ENCODE results near the gene KMT2D.

Gene KMT2D

DNA sequence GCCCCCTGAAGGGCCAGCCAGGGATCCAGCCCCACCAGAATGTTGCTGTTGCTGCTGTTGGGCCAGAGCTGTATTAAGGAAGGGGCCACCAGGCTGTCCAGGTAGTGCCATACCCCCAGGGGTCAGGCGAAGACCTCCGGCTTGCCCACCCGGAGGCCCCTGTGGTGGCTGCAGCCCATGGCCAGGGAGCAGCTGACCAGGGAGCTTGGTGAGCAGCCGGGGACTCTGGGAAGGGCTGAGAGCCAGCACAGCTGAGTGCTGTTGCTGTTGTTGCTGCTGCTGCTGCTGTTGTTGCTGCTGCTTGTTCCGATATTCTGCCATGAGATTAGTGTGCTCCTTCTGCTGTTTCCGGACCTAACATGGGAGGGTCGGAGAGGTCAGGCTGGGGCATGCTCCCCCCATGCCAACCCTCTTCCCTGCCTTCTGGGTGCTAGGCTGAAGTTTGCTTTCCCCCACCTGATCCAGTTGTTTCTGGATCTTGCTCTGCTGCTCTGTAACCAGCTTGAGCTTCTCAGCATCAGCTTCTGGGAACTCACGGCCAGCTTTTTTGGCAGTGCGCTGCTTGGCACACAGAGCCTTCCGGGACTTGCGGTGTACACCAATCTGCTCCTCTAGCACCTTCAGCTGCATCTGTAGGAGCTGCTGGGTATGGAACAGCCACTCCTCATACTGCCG, 26.8 kb downstream of the KMT2D start:
- no peak for DNase-seq

- DNase-seq, result no peak
Observed at GRCh38 chr12:49032679-49033447, 27.7 kb downstream of the KMT2D start.

DNA sequence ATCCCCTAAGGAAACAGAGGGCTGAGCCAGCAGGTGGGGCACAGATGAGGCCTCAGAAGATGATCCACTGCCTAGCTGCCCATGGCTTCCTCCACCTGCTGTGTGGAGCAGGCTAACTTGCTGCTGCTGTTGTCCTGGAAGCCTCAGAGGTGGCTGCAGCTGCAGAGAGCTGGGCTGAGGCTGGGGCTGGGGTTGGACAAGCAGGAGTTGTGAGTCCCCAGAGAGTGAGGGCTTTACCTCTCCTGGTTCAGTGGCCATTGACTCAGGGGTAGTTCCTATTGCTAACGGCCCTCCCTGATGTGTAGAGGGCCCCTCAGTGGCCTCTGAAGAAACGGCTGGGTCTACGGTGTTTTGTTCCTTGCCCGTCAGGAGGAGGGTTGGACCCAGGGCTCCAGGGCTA, 28.3 kb downstream of the KMT2D start:
- no peak for DNase-seq

GRCh38 chr12:49031573-49032161, 28.9 kb downstream of the KMT2D start:
- DNase-seq, result no peak

DNA sequence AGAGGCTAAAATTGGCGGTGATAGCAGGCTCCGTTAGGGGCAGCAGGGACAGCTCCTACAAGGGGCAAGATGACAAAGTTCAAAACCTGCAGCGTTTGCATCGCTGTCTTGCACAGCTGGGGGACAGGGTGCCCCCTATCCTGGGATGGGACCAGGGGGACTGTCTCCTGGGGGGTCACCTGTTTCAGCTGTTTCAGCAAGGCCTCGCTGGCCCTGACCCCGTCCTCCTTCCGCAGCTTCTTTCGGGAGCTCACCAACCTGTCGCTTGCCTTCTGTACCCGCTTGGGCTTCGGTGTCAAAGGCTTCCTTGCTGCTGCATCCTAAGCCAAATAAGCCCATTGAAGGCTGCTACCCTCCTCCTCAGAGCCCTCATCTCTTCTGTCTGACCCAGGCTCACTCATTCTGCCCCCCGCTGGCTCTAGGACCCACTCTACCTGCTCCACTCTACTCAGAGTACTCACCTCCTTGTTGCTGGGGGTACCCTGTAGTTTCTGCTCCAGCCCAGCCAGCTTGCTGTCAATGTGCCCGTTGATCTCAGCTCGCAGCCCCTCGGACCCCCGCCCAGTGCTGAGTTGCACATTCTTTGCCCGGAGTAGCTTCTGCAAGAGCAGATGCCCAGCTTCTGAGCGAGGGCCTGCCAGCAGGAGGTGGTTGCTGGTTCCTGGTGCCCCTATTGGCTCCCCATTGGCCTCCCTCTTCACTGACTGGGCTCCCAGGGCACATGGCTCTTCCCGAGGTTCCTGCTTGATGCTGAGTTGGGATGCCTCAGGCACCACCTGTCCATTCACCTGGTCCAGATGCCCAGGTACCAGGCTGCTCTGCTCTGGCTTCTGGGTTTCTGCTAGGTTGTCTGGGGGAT, 29.7 kb downstream of the KMT2D start:
- DNase-seq, result no peak

DNA sequence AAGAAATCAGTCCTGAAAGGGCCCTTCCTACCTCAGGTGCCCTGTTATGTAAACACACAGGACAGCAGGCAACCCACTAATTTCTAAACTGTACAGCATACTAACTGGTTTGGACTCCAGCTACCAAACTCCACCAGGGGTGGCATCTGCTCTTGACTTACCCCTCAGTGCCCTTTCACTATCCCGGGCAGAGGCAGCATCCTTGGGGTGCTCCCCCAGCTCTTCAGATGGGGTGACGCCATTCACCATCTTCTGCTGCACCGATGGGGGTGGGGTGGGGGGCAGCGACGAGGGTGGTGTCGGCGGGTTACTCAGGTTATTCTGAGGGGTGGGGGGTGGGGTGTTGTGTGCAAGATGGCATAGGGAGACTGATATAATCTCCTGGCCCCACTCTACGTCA, 30.5 kb downstream of the KMT2D start:
- DNase-seq, result no peak

GRCh38 chr12:49028666-49029275, 31.8 kb downstream of the KMT2D start:
- DNase-seq, result no peak

GRCh38 chr12:49027846-49028555, 32.6 kb downstream of the KMT2D start:
- DNase-seq, result no peak

DNA sequence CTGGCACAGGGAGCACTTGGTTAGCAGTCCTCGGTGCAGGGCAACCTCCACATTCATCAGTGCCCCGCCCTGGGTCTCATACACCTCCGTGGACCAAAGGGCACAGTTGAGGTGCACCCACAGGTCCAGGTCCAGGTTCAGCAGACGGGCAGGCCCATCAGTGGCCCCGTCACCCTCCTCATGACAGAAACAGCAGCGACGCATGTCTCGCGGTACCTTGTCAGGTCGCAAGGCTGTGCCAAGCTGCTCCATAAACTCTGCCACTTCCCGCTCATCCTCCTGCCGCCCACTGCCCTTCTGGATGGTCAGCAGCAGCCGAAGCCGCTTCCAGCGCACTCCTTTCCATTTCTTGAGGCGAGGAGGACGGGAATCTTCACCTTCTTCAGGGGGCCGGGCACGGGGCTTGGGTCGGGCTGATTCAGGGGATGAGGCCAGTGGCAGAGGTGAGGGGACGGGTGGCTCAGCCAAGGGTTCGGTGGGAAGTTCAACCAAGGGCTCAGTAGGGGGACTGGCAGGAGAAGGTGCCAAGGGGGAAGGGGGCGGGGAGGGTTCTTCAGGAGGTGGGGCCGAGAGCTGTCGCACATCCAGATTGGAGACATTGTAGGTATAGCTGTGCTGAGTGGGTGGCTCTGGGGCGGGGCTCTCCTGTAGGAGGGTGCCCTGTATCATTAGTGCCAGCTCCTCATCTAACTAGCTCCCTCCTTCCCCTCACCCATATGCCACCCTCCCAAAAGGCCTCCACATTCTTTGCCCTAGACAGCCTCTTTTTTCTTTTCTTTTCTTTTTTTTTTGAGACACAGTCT, 33.7 kb downstream of the KMT2D start:
- no peak for DNase-seq

- no peak for DNase-seq
Observed at GRCh38 chr12:49026101-49026500, 34.5 kb downstream of the KMT2D start.

GRCh38 chr12:49025463-49025862, 35.1 kb downstream of the KMT2D start:
- no peak for DNase-seq

DNA sequence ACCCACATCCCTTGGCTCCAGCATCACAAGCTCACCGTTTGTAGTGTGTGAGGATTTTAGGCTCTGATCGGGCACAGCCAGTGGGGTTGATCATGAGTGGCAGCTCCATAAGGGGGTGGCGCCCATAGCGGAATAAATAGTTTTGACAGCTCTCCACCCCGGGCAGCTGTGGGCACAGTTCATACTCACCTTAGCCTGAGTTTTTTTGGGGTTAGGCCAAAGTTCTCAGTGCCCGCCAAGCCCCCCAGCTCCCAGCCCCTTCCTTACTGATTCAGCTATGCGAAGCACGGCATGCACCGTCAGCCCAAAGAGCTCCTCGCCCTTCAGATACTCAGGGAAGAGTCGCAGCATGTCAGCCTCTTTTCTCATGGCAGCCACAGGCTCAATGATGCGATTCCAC, 36.1 kb downstream of the KMT2D start:
- no peak for DNase-seq

DNA sequence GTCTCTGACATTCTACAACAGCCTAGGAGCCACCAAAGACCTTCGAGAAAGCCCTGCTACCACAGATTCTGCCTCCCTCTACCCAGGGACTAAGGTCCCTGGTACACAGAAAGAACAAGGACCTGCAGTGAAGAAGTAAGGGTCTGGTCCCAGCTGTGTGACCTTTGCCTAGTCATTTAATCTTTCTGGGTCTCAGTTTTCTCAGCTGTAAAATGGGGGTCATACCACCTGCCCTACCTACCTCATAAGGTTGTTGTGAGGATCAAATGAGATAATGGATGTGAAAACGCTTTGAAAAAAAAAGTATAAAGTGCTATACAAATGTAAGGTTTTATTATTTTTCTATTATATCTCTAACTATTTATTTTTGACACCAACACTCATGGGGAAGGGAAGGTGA, 36.8 kb downstream of the KMT2D start:
- DNase-seq, result no peak

DNA sequence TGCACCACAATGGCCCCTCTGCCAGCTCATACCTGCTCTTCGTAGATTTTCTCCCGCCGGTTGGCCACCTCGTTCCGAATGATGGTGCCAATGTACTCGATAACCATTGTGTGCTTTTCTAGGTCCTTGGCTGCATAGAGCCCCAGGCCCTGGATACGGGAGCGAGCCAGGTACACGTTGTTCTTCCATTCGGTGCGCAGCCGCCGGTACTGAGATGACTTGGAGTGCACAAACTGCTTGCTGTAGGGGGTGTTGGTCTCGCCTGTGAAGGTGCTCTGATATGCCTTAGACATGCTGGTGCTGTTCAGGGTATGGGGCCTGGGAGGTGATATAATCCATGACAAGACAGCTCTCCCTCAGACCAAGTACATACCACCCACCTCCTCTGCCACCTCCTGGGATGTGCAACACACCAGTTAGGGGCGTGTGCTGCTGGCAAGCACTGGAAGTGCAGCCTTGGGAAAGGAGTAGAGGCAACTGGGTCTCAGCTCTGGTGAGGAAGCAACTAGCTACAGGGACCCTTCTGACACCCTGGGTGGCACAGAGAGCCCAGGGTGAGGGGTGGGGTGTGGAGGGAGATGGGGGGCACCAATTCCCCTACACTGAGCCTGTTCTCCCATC, 37.9 kb downstream of the KMT2D start:
- no peak for DNase-seq

DNA sequence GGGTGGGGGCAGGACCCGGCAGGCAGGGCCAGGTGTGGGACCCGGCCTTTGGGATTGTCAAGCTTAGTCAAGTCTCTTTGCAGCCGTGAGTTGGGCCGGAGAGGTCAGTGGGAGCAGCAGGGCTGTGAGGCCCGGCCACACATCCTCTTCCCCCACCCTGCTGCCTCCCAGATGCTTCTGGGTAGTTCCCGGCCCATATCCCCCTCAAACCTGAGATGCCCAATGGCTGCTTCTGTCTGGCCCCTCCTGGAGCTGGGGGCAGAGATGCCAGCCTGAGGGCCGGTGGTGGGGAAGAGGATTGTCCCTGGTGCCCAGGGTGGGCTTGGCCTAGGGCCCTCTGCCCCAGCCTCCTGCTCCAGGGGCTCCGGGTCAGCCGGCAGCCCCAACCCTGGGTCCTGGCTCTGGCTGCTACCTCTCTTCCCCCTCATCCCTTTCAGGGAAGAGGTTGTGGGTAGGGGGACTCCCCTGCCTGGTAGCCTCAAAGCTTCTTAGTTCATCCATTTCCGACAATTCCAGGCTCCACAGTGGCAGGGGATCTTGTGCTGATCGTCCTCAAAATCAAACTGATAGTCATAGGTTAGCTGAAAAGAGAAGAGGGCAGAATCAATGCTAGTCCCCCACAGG, 39.2 kb downstream of the KMT2D start:
- DNase-seq, result no peak

DNA sequence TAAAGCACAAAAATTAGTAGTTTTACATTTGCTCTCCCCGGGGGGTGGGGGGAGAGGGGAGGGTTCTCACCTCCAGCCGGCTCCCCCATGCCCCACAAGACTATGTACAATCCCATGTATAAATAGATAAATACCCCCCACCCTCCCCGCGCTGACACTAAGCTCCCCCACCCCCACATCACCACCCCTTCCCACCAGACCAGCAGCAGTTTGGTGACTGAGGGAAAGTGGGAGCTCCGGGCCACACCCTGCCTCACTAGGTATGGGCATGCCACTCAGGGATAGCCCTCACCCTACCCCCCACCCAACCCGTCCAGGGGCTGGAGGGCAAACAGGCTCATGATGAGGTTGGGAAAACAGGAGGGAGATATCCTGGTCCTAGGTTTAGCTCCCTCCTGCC, 40.2 kb downstream of the KMT2D start:
- no peak for DNase-seq

DNA sequence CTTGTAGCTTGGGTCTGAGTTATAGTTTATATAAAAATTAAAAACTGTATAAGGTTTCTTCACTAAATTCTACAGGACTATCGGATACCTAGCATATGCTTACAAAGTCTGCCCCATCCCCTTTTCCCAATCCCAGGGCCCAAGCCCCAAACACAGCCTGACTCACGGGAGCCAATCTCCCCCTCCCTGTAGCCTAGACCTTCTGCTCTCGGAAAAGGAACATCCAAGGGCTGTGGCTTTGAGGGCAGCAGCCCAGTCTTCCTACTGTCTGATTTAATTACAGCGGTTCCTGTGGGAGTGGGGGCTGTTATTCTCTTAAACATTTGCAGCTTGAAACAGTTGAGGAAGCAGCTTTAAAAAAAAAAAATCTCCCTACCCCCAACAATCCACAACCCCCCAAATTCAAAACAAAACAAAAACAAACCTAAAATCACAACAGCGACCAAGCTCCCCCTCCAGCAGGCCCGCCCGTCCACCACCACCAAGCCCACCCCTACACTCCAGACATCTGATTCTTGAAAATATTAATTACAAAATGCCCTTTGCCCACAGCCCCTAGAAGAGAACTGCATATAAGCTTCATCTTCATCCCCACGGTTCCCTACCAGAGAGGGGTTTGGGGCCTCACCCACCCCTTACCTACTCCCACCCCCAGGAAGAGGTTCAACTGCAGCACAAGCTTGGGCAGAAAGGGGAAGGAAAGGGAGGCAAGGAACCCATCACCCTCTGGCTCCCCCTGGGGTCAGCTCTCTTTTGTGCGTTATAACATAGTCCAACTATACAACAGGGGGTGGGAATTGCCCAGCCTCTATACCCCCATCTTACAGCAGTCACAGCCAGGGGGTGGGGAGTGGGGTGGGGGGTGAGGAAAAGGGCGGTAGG, 40.9 kb downstream of the KMT2D start:
- DNase-seq, result peak; percentile 55

- no peak for DNase-seq
Observed at GRCh38 chr12:49019120-49019430, 41.5 kb downstream of the KMT2D start.
